CD4-positive, alpha-beta memory T cell (primary cell): ENCODE data around the gene SNX33. TPM values are rescaled to one million over a fixed set of nuclear protein-coding genes. Genes with fewer than 3 reads are reported as not detected.
"Not testable (repeated sequence)": the region's sequence is repeated elsewhere in the genome, so short reads cannot be mapped to it uniquely, and the experiment has no call there.

Experiments used
- CTCF ChIA-PET: fragments of 350-600 bp; sonication (Branson Sonifier 250); formaldehyde crosslinking; loops from one replicate; lab custom pipeline; 2021; ENCODE audit warnings: inconsistent platforms; ENCODE audit not compliant: partially characterized antibody; lab: Charles Lee
- POLR2A ChIA-PET: fragments of 350-600 bp; sonication (Branson Sonifier 250); formaldehyde crosslinking; loops from one replicate; lab custom pipeline; 2021; ENCODE audit not compliant: partially characterized antibody; lab: Charles Lee
- DNase-seq, 5 donors: peaks; one replicate each; pipeline versions ENCODE4 v3.0.0 to v3.0.0-alpha.2; 2020 to 2022; ENCODE audit warnings: mixed read lengths in 1 of 5
- H3K27ac ChIP-seq: one replicate; pipeline ENCODE4 v1.7.0; 2013; ENCODE audit warnings: low read depth, low read length
- H3K27me3 ChIP-seq: 2 replicates; pipeline ENCODE4 v1.7.0; 2013; ENCODE audit warnings: mild to moderate bottlenecking, low read length, moderate library complexity; ENCODE audit not compliant: insufficient read depth
- H3K36me3 ChIP-seq: 2 replicates; pipeline ENCODE4 v1.7.0; 2013; ENCODE audit warnings: mild to moderate bottlenecking, low read length, moderate library complexity; ENCODE audit not compliant: insufficient read depth
- H3K4me1 ChIP-seq: 2 replicates; pipeline ENCODE4 v1.7.0; 2013; ENCODE audit warnings: mild to moderate bottlenecking, low read length, moderate library complexity; ENCODE audit not compliant: insufficient read depth
- H3K4me3 ChIP-seq, 2 donors: one replicate each; pipeline ENCODE4 v1.7.0; 2013; ENCODE audit warnings: low read length in 2 of 2, mild to moderate bottlenecking in 1 of 2
- H3K9me3 ChIP-seq, 2 donors: one replicate each; pipeline ENCODE4 v1.7.0; 2013; ENCODE audit warnings: low read length in 2 of 2, control low read depth in 1 of 2; ENCODE audit not compliant: control insufficient read depth in 1 of 2
- H3K27ac Mint-ChIP-seq, 7 donors: one replicate each; pipeline ENCODE4 v1.8.0; 2020 to 2021; ENCODE audit warnings: mixed read lengths in 7 of 7, mild to moderate bottlenecking in 6 of 7, inconsistent platforms in 3 of 7, moderate library complexity in 3 of 7
- H3K27me3 Mint-ChIP-seq, 2 donors: one replicate each; pipeline ENCODE4 v1.8.0; 2020 to 2021; ENCODE audit warnings: mixed read lengths in 2 of 2
- H3K36me3 Mint-ChIP-seq, 2 donors: one replicate each; pipeline ENCODE4 v1.8.0; 2020 to 2021; ENCODE audit warnings: mixed read lengths in 2 of 2, inconsistent platforms in 1 of 2, mild to moderate bottlenecking in 1 of 2
- H3K4me1 Mint-ChIP-seq, 4 donors: one replicate each; pipeline ENCODE4 v1.8.0; 2020 to 2021; ENCODE audit warnings: mixed read lengths in 4 of 4, mild to moderate bottlenecking in 1 of 4
- H3K4me3 Mint-ChIP-seq, 8 donors: one replicate each; pipeline ENCODE4 v1.8.0; 2020 to 2021; ENCODE audit warnings: mixed read lengths in 8 of 8, mild to moderate bottlenecking in 7 of 8, moderate library complexity in 6 of 8, inconsistent platforms in 3 of 8
- H3K9me3 Mint-ChIP-seq, 8 donors: one replicate each; pipeline ENCODE4 v1.8.0; 2020 to 2021; ENCODE audit warnings: mixed read lengths in 8 of 8, mild to moderate bottlenecking in 5 of 8, inconsistent platforms in 3 of 8, moderate library complexity in 1 of 8
- intact Hi-C: fragments of 100-400 bp; cut with micrococcal nuclease; formaldehyde crosslinking; loops from one replicate; pipeline ENCODE4 v1.15.1; 2023
- polyA plus RNA-seq, 2 donors: library from polyadenylated mRNA; unstranded; fragments of 300-500 nt; fragmentation: Illumina TruSeq; gene quantifications; one replicate each; pipeline ENCODE4 v1.2.3, GENCODE V29; 2021
- total RNA-seq, 2 experiments: library from RNA; stranded (reverse); gene quantifications; one replicate each; pipeline ENCODE4 v1.2.3, GENCODE V29; 2021

Gene SNX33
- total and polyA plus RNA-seq, 4 experiments from 2014 or later, result 0.33 to 3.8 (median 2.6) TPM

- H3K4me1 Mint-ChIP-seq, H3K36me3 ChIP-seq, H3K4me1 ChIP-seq, H3K9me3 ChIP-seq, POLR2A ChIA-PET, DNase-seq, intact Hi-C loops, H3K27ac ChIP-seq, CTCF ChIA-PET, H3K36me3 Mint-ChIP-seq, H3K4me3 ChIP-seq, H3K27me3 ChIP-seq, H3K9me3 Mint-ChIP-seq, H3K4me3 Mint-ChIP-seq, H3K27ac Mint-ChIP-seq: not testable (repeated sequence)
- peaks cover 7 to 13% of the 10 kb centered on the region in 2 donors for H3K27me3 Mint-ChIP-seq
Observed at GRCh38 chr15:75710874-75711273, 63.2 kb downstream of the SNX33 start.

GRCh38 chr15:75711495-75711894 is 63.8 kb downstream of the SNX33 start:
- POLR2A ChIA-PET, H3K27ac Mint-ChIP-seq, H3K4me3 ChIP-seq, H3K4me3 Mint-ChIP-seq, H3K36me3 ChIP-seq, H3K36me3 Mint-ChIP-seq, intact Hi-C loops, H3K4me1 Mint-ChIP-seq, DNase-seq, H3K4me1 ChIP-seq, H3K27me3 ChIP-seq, H3K27ac ChIP-seq, H3K9me3 Mint-ChIP-seq, CTCF ChIA-PET, H3K9me3 ChIP-seq: not testable (repeated sequence)
- H3K27me3 Mint-ChIP-seq, result peaks cover 7 to 13% of the 10 kb centered on the region in 2 donors

Other genes starting within 250 kb of the SNX33 start
- 100 to 1,000 TPM; 128 to 134 TPM for gene SIN3A, start 196.2 kb upstream of the SNX33 start, total RNA-seq
- gene SIN3A, start 196.2 kb upstream of the SNX33 start, polyA plus RNA-seq, result 10 to 100 TPM in 1 of 2 donors, 1 to 10 TPM in 1; 7.0 to 25.9 TPM
- 10 to 100 TPM; 15.9 to 16.6 TPM for gene PTPN9, start 68.6 kb upstream of the SNX33 start, total RNA-seq
- gene PTPN9, start 68.6 kb upstream of the SNX33 start, polyA plus RNA-seq, result 10 to 100 TPM; 26.5 to 31.7 TPM
- gene SNUPN, start 22.2 kb upstream of the SNX33 start, total RNA-seq, result 10 to 100 TPM; 21.0 to 23.5 TPM
- 10 to 100 TPM; 25.2 to 35.2 TPM for gene SNUPN, start 22.2 kb upstream of the SNX33 start, polyA plus RNA-seq
- gene IMP3, start 7.7 kb upstream of the SNX33 start, total RNA-seq, result 10 to 100 TPM; 85.5 to 96.9 TPM
- gene IMP3, start 7.7 kb upstream of the SNX33 start, polyA plus RNA-seq, result 100 to 1,000 TPM; 191 to 211 TPM
- not detected for gene CSPG4, start 64.9 kb downstream of the SNX33 start, total RNA-seq
- gene CSPG4, start 64.9 kb downstream of the SNX33 start, polyA plus RNA-seq, result not detected
- gene UBE2Q2, start 195.5 kb downstream of the SNX33 start, total RNA-seq, result 10 to 100 TPM; 38.0 to 42.9 TPM
- 10 to 100 TPM; 58.9 to 67.1 TPM for gene UBE2Q2, start 195.5 kb downstream of the SNX33 start, polyA plus RNA-seq